Astrocyte of the hippocampus (primary cell): Measurements from ENCODE around the gene AUTS2.

Source experiments
- DNase-seq: peaks from one replicate; pipeline ENCODE4 v3.0.0; 2011; ENCODE audit warnings: low read depth, low spot score

AUTS2 gene

DNA sequence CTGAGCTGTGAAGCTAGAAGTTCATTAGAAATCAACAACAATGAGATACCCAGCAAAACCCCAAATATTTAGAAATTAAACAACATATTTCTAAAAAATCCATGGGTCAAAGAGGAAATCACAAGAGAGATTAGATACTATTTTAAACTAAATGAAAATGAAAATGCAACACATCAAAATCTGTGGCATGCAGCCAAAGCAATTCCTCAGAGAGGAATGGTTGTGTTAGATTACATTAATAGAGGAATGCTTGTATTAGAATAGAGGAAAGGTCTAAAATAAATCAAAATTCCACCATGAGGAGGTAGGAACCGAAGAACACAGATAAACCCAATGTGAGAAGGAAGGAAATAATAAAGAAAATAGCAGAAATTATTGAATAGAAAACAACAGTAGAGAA lies 891.5 kb downstream of the AUTS2 start:
- DNase-seq, result no peak

DNA sequence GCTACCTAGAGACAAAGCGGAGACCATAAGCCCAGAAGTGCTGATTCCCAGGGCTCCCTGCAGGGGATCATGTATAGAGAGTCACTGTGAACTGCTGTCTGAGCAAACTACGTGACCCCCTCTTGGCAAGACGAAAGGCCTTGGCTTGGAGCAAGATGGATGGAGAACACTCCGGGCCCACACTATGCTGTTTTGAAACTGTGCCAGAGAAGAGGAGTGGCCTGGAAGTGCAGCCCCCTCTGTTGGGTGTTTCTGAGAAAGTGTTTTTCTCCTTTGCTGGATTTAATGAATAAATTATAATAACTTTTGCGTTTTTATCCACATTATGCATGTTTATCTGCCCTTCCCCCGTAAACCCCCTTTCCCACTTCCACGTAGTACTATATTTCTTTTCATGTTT lies 894.4 kb downstream of the AUTS2 start:
- DNase-seq, result no peak

DNA sequence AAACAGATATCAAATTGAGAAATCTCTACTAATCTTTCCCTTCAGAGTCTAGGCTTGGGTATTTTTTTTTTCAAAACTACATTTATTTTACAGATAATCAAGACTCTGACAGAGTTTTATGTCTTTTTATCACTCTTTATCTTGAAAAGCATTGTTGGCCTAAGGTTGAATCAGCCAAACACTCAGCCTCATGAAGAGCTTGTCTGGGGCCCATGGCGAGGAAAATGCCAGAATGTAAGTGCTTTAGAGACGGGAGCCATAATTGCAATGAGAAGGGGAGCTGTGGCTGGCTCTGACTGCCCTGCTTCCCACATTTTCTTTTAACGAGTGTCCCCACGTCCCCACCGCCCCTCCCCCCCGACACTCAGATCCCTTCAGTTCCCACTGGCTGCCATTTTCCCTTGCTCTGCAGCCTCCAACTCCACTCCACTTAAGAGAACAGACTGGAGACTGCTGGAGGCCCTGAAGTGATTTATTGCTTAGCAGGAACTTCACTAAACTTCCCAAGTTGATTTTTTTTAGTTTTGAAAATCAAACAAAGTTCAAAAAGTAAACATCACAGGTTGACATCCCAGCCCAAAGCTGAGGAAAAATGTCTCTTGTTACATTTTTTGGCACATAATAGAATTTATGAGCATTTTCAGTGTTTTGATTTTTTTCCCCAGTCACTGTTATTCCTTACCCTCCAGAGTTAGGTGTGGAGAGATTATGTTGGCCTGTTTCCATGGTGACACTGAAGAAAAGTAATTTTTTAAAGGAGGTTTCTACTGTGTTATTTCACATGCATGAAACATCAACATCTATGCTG lies 896.2 kb downstream of the AUTS2 start:
- no peak for DNase-seq

DNA sequence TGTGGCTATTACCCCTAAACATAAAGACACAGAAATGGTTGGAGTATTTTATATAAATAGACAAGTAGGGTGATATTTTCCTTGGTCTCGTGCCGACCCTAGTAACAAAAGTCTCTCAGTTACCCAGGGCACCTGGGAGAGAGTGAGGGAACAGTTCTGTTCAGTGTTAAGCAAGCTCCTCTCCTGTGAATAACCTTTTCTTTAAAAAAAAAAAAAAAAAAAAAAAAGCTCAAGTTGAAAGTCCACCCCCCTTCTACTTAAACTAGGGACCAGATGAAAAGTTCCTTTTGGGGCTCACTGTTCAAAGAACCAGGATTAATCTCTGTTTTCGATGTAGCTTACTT lies 896.7 kb downstream of the AUTS2 start:
- no peak for DNase-seq

DNA sequence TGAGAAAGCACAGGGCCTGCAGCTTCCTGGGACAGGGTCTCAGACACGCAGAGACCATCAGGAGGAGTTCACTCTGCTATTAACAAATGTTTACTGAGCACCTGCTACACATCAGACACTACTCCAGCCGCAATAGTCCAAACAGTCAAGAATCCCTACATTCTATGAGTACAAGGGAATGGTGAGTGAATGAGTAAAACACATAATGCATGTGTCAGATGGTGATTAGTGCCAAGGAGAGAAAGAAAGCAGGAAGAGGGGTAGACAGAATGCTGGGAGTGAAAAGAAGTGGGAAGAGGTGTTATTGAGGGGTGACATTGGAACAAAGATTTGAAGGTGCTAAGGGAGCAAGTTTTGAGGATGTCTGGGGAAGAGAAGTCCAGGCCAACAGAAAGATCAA lies 899.5 kb downstream of the AUTS2 start:
- no peak for DNase-seq

DNA sequence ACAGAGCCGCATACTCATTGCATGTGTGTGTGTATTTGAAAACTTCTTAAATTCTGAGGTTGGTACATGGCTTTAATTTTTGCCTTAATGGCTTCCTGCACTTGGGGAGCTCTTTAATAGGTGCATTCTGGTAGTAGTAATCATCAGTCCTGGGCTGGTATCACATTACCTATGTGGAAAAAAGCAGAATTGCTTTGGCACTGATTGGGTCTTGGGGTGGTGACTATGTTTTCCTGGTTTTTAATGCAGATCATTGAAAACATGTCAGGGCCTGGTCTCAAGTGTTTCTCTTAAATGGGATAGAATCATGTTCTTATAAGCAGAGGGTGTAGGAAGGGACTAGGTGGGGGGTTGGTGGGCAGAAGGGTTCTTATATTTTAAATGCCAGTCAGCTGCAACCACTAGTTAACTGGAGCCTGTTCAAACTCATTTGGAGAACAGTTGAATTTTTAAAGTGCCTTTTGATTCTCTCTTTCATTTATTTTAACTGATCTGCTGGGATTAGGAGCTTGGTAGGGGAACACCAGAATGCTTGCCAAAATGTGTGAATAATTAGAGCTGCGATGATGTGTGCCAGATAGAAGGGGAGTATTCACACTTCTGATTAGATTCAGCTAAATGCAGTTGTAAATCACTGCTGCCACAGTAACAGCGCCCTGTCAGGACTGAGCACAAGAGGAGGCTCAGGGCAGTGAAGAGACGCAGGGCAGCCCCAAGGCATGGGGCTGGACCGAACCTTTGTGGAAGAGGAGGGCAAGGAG lies 900.1 kb downstream of the AUTS2 start:
- DNase-seq, result peak; percentile 71

DNA sequence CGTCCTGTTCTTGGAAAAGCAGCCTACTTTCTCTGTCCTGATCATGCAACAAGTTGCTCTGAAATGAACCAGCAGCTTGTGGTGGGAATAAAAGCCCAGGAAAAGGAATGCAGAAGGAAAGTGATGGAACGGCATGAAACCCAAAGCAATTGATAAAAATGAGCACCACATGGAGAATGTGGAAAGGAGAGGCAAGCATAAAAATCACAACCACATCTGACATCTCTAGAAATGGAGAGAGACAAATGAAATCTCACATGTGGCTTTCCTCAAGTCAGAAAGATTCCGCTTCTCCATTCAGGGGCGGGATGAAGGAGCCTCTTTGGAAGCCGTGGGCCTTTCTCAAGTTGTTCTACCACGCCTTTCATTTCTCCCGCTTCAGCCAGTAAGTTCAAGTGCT lies 902.0 kb downstream of the AUTS2 start:
- DNase-seq, result no peak

DNA sequence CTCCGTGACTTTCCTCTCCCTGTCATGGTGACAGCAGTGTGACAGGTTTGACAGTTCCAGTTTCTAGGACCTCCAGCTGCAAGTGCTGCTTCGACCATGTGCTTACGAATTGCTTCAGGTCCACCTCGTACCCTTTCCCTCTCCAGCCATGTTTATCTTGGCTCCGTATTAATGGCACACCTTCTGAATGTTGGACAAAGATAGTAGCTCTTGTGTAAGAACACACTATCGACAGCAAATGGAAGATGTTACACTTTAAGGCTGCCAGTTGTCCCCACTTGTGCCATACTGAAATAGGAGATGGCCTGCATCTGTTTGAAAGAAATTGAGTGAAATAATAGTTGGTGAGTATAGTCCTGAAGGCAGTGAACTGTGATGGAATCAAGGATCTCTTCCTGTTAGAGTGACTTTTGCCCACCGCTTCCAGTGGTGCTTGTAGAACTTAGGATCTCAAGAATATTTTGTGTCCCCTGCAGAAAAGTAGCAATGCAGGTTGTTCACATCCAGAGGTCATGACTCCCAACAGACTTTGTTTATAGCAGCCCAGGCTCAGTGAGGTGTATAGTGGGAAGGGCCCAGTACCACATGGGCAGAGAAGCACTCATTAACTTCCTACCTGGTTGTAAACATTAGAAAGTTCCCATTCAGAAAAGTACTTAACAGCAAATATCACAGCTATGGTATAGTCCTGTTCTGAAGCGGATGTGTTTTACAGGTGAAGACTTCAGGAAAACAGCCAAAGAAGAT lies 904.0 kb downstream of the AUTS2 start:
- DNase-seq, result no peak

DNA sequence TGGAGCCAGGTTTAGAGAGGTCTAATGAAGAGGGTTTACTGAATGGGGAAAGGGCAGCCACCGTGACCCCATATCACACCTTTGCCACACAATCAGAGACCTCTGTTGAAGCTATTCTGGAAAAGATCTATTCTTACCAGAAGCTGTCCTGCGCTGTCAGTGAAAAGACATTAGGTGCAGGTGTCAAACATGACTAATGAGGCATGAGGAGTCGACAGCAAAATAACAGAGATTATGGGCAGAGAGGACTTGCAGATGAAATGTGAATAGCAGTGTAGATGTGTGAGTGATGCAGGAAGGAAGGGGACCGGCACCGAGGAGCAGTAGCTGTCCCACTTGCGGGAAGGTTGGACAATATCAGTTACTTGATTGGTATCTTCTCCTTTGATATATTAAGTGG lies 906.0 kb downstream of the AUTS2 start:
- DNase-seq, result no peak

DNA sequence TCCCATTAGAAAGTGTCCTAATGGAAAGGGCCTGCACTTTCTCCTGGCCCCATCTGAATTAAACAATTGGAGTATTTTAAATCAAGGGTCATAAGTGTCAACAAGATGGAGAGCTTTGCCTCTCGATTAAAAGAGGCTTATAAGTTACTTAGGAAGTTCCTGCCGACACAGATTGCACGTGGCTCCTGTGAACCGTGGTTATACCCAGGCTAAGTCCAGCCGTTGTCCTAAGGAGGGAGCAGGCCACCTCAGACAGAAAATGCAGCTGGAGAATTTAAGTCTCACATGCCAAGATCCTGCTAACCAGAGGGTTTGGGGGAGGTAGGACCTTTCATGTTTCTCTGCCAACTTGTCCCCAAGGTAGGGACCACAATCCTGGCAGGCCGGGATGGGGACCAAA lies 907.2 kb downstream of the AUTS2 start:
- no peak for DNase-seq

DNA sequence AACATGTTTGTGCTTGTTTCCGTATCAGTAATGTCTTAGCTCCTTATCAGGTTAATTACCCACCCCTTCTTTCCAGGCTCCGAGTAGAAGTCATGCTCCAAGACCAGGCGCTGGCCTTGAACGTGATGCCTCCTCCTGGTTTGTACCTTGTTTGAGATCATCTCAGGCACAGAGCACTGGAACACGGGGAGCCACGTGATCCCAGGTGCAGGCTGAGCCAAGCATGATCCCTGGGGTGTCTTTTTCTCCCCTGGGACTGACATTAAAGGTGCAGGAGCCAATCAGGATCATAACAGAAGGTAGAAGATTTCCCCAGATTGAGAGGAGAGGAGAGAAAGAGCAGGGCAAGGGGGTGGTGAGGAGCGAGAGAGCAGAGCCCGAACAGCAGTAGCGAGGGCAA lies 907.6 kb downstream of the AUTS2 start:
- DNase-seq, result no peak

DNA sequence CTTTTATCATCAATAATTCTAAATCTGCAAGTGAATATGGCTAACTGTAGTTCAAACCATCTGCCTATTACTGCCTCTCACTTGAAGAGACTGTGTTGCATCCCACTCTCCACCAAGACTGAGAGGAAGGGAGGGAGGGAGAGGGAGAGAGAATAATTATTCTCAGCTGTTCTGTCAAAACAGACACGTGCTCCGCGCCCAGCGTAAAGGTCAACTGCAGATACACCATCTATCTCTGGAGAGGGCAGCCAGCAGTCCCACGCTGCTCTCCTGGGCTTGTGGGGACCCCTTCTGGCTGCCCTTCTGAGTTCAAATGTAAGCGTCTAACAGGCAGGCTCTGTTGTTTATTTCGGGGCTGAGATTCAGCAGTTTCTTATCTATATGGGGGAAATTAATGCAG lies 908.2 kb downstream of the AUTS2 start:
- no peak for DNase-seq

DNA sequence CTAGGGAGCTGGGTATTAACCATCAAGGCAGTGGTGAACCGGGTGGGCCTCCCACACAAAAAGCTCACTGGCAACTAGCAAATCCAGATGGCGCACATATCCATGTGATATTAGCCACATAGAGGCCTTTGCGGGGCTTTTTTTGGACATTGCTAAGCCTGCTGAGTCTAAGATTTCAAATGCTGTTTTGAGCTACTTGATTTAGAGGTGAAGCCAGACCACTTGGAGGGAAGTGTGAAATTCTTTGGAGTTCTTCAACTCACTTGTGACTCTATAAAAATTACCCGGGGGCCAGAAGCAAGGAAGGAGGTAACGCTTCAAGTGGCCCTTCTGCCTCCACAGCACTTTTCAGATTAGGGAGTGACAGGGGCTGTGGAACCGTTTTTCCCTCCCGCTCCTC lies 913.9 kb downstream of the AUTS2 start:
- DNase-seq, result no peak

DNA sequence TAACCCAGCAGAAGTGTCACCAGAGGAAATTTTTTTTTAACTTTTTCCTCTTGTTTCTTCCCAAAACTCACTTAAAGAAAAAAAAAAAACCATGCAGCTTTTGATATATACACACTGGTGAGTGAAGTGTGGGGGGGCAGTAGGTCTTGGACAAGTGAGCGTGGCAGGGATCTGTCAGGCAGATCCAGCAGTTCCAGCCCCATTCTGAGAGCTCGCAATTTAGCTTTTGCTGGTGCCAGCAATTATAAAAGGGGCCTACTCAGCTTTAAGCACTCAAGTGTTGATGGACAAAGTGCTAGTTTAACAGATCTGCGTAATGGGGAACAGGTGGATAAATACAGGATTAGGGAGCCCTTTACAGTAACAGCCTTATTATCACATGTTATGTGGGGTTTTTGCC lies 914.5 kb downstream of the AUTS2 start:
- DNase-seq, result no peak

DNA sequence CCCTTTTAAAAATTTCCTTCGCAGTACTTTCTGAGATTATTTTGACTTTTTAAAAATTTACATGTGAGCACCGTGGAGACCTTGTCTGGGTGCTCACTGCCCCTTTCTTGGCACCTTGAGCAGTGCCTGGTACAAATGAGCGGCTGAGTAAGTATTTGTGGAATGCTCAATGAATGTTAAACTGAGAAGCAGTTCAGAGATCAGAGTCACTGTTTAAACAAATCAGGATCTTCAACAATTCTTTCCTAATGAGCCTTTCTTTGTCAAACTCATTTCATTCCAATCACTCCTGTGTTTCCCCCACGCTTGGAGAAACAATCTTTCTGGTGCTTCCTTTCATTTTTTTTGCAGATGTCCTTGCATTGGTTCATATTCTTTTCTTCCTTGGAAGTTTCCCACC lies 922.3 kb downstream of the AUTS2 start:
- DNase-seq, result peak; percentile 55

DNA sequence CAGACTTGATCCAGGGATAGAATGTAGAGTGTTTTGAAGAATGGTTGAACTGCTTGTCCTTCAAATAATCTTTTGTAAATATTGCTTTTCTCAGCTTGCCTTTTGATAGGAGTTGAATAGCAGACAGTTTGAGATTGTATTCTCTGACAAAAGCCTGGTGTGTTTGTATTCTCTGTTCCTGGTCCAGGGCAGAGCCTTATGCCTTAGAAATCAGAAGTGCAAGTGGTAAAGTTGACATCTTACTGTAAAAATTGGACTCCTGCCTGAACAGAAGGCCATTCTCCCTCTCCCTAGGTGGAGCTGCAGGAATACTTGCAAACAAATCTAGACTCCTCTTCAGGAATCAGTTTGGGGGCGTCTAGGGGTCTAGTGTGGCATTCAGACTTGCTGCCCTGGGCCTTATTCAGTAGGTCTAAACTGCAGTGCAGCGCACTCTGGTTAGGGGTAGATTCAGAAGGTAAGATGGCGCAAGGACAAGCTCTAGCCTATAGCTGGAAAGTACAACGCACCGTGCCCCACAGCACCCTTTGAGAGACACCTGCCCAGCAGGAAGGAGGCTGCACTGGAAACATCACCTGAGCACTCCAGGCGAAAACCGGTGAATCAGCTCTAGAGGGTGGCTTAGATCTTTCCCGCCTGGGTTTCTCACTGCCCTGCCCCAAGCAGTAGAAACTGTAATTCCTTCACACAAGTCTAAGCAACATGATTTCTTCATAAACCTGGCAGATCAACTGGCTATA lies 925.1 kb downstream of the AUTS2 start:
- no peak for DNase-seq

DNA sequence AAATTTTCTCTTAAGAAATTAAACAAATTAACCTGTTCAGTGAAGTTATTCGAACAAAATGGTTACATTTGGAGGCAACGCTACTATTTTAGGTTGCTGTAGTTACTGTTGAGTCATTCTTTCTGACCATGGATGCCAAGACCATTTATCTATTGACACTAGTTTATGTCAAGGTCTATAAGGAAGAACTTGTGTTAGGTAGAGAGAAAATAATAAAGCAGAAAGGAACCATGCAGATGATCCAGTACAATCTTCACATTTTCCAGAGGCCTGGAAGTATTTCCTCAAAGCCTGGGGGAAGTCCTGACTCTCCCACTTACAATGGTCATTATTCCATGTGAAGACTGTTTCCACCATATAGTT lies 925.7 kb downstream of the AUTS2 start:
- DNase-seq, result no peak

DNA sequence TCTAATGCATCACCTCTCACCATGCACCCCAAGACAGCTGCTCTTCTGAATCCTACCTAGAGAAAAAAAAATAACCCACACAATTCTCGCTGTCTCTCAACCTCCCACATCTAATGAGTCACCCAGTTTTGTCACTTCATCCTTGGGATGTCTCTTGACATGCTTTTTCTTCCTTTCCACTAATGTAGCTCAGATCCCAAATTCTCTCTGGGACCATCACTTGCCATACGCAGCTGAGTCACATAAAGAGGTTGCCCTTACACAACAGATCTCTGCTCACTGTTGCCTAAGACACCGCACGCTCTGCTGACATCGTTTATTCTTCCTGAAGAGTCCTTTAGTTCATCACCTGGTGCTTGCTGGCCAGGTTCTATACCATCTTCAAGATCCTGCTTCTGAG lies 927.7 kb downstream of the AUTS2 start:
- no peak for DNase-seq

DNA sequence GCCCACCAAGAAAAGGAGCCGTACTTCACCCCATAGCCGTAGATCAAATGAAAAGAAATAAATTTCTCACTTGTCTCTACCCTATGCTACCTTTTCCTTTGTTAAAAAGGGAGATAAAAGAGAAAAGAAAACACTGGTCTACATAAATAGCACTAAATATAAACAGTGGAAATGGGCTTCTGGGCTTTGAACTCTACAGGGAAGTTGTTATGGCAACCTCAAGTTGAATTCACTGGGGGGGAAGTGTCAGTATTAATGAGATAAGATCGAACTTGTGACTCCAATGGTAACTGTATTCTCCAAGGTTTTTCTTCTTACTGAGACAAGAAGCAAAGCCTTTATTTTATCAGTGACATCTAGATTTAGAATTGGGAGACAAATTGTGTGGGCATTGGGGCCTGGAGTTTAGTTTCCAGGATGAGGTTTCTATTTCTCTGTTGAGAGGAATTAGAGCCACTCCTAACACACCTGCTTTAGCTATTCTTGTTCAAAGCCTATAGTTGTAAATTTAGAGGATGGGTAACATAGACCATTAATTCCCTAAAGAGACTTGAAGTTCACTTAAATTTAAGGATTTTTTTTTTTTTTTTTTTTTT lies 929.3 kb downstream of the AUTS2 start:
- no peak for DNase-seq

DNA sequence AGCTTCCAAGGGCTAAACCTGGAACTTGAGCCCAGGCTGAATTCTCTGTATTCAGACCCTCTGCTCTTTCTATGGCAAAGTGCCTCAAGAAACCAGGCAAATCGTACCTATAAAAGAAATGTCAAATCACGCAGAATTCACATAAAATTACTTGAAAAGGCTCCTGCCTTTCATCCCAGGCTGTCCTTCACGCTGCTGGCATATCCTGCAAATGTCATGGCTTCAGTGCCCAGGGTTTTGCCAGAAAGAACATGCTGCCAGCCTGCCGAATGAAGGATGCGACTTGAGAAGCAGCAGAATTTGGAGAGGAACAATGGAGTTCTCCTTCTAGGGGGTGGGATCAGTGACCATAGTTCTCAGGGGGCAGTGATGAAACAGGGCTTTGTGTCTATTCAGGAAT lies 931.2 kb downstream of the AUTS2 start:
- no peak for DNase-seq

DNA sequence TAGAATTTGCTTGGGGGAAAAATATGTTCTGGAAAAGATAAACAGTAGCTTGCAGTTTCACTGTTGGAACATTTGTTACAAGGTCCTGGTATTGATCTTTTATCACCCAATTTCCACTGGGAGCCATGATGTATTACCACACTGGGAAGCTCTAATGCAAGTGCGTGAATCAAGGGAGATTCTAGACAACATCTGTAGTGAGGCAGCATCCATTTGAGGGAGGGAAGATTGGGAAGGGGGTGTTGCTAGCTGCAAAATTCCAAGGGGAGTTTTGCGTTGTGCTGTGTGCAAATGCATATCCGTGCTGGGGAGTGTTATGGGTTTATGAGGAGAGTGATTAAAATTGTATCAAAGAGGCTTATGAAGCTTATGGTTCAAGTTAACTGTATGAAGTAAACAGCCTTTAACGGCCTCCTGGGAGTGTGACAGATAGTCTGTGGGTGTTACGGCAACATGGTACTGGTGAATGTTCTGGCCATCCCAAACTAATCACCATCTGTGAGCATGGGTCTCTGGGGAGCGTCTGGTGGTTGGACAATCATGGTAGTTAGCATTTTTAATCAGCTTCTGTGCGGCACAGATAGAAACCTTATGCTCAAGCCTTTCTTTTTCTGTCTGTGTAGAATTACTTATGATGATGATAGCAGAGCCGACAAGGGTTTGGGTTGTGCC lies 931.8 kb downstream of the AUTS2 start:
- no peak for DNase-seq
